ENCODE measurements around the gene DYRK3.
A peak's percentile ranks its signal among the peaks of the same experiment; 100 is the strongest.

The DYRK3 gene

DNA sequence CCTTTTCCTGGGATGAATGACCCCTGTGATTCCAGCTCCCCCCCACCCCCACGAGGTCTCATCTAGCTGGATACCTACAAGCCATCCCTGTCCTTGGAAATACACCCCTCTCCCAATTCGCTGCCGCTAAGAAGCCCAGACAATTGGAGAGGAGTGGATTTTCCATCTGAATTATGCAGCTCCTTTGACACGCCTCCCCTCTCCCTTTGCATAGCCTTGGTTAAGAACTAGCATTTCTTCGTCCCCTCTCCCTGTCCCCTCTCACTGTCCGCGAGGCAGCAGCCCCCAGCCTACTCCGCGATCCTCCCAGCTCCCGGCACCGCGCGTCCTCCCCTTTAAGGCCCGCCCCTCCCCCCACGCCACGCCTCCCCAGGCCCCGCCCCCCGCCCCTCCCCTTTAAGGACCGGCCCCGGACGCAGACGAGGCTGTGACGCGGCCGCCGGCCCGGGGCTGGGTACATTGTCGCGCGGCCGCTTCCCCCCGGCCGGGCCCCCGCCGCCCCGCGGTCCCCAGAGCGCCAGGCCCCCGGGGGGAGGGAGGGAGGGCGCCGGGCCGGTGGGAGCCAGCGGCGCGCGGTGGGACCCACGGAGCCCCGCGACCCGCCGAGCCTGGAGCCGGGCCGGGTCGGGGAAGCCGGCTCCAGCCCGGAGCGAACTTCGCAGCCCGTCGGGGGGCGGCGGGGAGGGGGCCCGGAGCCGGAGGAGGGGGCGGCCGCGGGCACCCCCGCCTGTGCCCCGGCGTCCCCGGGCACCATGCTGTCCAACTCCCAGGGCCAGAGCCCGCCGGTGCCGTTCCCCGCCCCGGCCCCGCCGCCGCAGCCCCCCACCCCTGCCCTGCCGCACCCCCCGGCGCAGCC is 49.4 kb downstream of the DYRK3 start, which contains the start of gene MAPKAPK2:
Gene MAPKAPK2, plus strand, starts transcription at position 428 of the 856 bp plus-strand sequence. Its CDS starts 325 bp downstream, at position 753.
- DNase-seq = peak; percentile 87

GRCh38 chr1:206685334-206685768 is 50.0 kb downstream of the DYRK3 start:
- DNase-seq = peak; percentile 53

GRCh38 chr1:206685769-206686477 is 50.6 kb downstream of the DYRK3 start:
- DNase-seq = peak; percentile 67

- peak; percentile 43 for DNase-seq
Measured at GRCh38 chr1:206686478-206687249, 51.3 kb downstream of the DYRK3 start.

DNA sequence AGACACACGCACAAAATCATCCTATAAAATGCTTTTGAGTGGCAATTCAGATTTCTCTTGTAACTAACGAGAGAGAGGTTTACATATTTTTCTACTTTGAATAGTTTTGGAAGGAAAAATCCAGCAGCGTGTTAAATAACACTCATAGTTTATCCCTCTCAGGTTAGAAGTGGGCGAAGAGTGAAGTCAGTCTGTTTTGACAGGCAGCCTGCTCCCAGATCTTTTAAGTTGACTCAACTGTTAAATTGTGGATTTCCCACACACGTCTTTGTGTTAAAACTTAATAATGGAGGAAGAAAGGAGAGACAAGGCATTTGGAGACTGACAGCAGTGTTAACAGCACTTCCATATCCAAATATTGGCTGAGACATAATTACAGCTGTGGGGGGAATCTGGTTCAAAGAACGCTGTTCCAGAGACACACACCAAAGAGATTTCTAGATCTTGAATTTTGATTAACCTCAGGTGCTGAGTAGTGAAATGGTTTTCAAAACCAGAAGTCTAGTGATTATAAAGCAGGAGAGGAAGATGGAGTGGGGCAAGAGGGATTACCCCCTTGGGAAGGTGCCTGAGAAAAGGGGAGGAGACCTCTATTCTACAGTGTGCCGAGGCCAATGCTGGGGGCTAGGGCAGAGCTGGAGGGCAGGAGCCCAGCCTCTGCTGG is 52.0 kb downstream of the DYRK3 start:
- DNase-seq = no peak

- DNase-seq = no peak
Measured at GRCh38 chr1:206687915-206688442, 52.6 kb downstream of the DYRK3 start.

GRCh38 chr1:206690516-206690915 is 55.2 kb downstream of the DYRK3 start:
- DNase-seq = no peak

GRCh38 chr1:206691604-206692003 is 56.3 kb downstream of the DYRK3 start:
- DNase-seq = no peak

DNA sequence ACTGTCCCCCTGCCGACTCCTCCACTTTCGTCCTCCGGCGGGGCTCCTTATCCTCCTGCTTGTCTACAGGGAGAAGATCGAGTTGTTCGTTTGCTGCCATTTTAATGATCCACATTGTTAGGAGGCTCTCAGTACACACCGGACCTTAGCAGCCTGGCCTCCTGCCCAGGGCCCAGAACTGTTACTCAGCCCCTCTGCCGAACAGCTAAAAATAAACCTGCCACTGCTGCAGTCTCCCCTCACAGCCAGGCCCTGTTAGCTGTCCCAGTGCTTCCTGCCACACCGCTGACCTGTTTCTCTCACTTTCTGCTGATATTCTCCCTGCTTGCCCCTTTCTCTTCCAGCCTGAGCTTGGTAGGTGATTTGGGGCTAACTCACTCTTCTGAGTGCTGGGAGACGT is 57.7 kb downstream of the DYRK3 start:
- no peak for DNase-seq

- no peak for DNase-seq
Measured at GRCh38 chr1:206693592-206693991, 58.3 kb downstream of the DYRK3 start.

DNA sequence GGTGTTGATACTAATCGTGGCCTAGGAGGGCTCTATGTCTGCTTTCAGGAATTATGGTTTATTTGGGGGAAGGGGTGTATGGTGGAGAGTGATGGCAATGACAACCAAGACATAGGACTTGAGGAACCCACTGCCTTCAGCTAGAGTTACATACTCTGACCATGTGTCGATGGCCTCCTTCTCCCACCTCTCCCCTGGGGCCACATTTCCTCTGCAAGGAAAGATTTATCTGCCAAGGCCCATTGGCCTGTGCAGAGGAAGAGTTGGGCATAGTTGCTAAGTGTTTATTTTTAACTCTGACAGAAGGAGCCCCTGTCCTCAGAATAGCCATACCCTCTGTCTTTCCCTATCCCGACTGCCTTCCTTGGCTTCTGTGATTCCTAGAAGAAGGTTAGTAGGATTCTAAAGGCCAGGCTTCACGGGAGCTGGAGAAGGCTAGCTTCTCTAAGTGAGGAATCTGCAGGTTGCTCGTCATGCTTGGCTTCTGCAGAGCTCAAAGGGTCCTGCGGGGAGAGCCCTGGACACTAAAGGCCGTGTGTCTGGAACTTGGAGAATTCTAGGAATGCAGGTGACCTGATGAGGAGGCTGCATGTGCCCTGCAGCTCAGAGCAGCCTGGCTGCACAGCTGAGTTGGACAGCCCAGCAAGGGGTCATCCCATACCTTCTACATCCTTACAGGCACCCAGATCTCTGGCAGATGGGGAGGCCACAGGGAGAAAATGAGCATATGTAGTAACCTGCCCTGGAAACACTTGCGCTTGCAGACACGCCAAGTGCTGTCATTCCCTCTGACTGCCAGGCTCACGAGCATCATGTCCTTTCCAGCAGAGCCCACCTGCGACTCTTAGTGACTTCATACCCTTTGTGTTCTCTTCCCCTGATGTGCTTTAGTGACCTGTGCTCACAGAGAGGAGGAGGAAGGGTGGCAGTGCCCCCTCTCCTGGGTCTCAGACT is 59.1 kb downstream of the DYRK3 start:
- DNase-seq = no peak

- no peak for DNase-seq
Measured at GRCh38 chr1:206695733-206696132, 60.4 kb downstream of the DYRK3 start.

DNA sequence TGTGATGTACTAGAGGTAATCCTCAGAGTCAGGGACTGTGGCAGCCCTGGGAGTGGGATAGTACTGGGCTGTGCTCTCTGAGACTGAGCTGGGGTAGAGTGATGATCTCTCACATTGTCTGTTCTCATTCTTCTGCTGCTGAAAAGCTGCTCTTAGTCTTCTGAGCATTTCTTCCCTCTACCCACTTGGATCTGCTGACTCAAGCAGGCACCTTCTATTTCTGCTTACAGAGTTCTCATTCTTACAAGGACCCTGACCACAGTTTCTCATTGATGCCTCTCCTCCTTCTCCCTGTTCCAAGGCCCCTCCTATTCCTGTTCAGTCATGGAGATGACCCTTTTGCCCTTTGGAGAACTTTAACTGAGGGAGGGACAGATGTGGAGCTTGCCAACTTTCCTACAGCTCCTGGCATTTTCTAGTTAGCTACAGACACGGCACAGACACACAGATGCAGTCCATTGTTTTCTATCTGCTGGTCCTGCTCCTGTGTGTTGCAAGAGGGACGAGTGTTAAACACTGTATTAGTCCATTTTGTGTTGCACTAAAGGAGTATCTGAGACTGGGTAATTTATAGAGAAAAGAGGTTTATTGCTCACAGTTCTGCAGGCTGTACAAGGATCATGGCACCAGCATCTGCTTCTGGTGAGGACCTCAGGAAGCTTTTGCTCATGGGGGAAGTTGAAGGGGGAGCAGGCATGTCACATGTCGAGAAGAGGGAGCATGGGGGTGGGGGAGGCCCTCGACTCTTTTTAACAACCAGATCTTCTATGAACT is 61.7 kb downstream of the DYRK3 start:
- DNase-seq = no peak

- DNase-seq = no peak
Measured at GRCh38 chr1:206698011-206698410, 62.7 kb downstream of the DYRK3 start.
